Activated CD4-positive, alpha-beta T cell treated with anti-CD3 and anti-CD28 coated beads for 1 hour (primary cell): ENCODE data around the gene TBX2.

ENCODE experiments used
- DNase-seq: peaks from one replicate; pipeline ENCODE4 v3.0.0-alpha.2; 2020

TBX2 gene

DNA sequence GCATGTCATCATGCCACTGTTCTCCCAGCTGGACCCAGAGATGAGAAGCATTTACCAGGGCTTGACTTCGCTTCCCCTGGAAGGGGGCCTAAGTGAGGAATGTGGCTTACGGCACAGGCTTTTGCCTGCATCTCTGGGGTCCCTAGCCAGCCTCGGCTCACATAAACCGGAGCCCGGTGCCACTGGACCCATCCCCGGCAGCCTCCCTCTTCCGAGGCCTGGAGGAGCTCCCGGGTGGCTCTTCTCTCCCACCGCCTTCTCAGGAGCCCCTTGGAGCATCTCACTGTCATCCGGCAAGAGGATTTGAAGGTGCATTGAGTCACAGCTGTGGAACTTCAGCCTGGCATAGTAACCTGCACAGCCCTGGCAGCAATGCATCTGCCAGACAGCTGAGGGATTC is 29.9 kb upstream of the TBX2 start:
- no peak for DNase-seq

DNA sequence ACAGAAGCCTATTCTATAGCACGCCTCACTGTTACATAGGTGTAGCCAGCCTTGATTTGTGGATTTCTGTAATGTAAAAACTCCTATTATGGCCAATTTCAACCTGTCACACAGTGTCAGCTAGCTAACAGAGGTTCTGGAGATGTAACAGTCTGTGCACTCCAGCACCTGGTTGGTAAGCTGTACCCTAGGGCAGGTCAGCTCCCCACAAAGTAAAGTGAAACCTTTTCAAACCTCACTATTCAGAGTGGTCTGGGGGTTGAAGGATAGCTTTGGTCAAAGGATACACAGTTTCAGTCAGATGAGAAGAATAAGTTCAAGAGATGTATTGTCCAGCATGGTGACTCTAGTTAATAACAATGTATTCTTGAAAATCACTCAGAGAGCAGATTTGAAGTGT is 28.5 kb upstream of the TBX2 start:
- DNase-seq, result no peak

- DNase-seq, result no peak
Measured at GRCh38 chr17:61371606-61372005, 28.0 kb upstream of the TBX2 start.

- DNase-seq, result no peak
Measured at GRCh38 chr17:61372436-61372835, 27.2 kb upstream of the TBX2 start.

GRCh38 chr17:61376931-61377838 is 22.5 kb upstream of the TBX2 start:
- DNase-seq, result no peak

GRCh38 chr17:61378658-61379456 is 20.8 kb upstream of the TBX2 start:
- no peak for DNase-seq

- DNase-seq, result no peak
Measured at GRCh38 chr17:61379457-61380216, 20.0 kb upstream of the TBX2 start.

- no peak for DNase-seq
Measured at GRCh38 chr17:61380217-61380835, 19.3 kb upstream of the TBX2 start.

DNA sequence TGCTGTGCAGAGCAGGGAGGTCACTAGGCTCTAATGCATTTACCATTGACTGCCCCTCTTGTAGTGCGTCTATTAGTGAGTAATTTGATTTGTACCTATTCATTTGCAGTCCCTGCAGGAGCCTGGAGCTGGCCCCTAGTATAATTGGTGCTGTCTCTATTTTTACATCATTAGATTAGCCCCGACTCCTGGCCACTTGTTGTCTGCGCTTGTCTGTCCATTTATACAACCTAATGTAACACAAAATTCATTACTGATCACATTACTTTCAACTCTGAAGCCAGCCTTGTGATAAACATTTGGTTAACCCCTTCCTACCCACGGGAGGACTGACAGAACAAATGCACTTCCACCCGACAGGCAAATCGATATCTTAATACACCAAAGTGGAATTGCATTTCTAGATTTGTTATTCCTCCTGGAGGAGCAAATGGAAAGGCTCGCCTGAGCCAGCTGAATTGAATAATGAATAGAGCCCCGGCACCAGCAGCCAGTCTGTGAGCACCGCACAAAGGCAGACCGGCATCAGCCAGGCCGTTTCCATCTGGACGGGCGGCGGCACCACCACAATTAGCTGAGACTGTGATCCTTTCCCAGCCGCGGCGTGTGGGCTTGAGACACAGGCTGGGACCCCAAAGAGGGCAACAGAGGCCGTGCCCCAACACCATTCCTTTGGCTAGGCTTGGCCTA is 18.7 kb upstream of the TBX2 start:
- no peak for DNase-seq

DNA sequence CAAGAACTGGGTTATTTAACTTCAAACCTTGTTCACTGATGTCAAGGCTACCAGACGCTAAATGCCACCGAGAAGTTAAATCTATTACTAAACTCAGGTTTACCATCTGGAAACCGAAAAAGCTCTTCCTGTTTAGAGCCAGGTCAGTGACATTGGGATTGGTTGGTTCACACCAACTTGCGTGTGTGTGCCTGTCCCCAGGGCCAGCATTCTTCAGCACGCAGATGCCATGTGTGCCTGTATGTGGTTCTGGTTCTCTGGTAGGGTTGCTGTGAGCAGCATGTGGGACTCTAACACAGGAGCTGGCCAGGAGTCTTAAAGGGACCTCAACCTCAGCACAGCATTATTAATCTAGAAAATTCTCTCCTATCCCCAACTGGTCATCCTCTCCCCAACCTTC is 18.1 kb upstream of the TBX2 start:
- no peak for DNase-seq

DNA sequence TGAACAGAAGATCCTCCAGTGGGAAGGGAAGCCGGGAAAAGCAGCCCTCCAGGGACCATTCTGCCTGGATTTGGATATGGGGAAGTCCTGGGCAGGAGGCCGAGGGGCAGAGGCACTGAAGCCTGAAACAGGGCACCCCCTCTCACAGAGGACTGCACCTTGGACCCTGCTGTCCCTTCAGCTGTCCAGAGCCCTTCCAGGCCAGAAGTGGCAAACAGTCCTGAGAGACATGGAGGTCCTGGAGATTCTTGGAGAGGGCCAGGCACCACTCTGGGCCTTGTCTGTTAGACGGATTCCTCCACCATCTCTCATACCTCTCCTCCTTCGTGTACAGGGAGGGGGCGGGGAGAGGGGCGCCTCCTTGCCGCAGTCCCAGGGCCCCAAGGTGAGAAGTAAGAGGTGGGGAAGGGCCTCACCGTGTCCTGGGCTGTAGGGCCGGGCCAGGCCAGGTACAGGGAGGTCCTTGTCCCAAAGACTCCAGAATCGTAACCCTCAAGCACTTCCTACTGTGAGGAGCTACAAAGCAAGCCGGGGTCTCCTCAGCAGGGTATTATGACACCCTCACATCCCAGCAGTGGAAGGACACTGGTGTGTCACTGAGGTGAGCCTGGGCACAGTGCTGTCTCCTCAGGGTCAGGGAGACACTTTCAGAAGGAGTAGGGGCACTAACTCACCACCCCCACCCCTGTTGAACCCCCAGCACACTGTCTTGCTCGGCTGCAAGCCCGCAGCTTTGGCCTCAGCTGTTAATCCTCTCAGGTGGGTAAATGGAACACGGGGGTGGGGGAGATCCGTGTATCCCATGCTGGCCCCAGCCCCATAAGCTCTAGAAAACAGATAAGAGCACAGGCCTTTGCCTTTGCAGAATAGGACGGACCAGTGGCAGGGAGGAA is 16.6 kb upstream of the TBX2 start:
- no peak for DNase-seq

- DNase-seq, result no peak
Measured at GRCh38 chr17:61383689-61384201, 15.9 kb upstream of the TBX2 start.

GRCh38 chr17:61384354-61384691 is 15.3 kb upstream of the TBX2 start:
- no peak for DNase-seq

- no peak for DNase-seq
Measured at GRCh38 chr17:61384692-61385576, 14.7 kb upstream of the TBX2 start.

DNA sequence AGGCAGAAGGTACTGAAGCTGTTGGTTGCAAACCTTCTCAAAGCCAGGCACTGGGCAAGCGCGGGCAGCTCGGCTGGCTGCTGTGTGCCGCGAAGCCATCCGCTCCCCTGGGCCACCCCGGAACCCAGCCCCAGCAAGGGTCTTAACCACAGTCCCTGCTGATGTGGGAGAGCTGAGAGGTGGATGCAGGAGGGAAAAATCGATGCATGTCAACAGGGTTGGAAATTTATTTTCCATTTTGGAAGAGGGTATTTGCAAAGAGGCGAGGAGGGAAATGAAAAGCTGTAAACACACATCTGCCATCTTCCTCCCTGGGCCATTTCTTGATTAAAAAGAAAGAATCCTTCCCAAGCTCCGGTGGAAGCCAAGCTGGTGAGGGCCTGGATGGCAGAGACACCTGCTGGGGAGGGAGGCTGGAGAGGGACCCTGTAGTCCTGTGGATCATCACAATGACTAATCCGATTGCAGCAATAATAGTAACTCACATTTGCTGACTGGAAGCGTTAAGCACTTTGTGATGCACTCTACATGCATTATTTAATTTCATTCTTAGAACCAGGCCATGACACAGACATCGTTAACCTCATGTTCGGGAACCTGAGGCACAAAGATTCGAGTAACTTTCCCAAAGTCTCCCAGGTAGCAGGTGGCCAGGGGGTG is 13.9 kb upstream of the TBX2 start:
- DNase-seq, result no peak

DNA sequence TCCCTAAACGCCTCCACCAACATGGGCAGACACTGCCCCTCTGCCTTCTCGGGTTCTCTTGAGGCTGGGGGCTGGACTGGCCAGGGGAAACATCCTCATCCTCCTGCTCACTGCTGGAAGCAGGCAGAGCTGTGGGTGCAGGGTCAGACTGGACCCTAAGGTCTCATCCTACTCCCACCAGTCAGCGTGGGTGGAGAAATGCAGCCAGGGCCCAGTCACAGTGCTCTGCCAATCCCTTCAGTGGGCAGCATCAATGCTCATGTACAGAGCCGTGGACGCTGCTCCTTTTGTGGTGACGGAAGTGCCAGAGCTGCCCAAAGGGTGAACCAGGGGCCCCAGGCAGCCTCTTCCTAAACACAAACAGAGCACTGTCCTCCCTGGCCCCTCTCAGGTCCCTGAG is 13.4 kb upstream of the TBX2 start:
- DNase-seq, result no peak

- DNase-seq, result no peak
Measured at GRCh38 chr17:61387011-61387410, 12.6 kb upstream of the TBX2 start.

GRCh38 chr17:61387511-61388305 is 11.9 kb upstream of the TBX2 start:
- DNase-seq, result no peak
